ENCODE data around the gene SCUBE1. TPM values are rescaled to one million over a fixed set of nuclear protein-coding genes. Genes with fewer than 3 reads are reported as not detected.

SCUBE1 gene
- total RNA-seq, 1 donor from 2014 or later = 0.14 TPM

DNA sequence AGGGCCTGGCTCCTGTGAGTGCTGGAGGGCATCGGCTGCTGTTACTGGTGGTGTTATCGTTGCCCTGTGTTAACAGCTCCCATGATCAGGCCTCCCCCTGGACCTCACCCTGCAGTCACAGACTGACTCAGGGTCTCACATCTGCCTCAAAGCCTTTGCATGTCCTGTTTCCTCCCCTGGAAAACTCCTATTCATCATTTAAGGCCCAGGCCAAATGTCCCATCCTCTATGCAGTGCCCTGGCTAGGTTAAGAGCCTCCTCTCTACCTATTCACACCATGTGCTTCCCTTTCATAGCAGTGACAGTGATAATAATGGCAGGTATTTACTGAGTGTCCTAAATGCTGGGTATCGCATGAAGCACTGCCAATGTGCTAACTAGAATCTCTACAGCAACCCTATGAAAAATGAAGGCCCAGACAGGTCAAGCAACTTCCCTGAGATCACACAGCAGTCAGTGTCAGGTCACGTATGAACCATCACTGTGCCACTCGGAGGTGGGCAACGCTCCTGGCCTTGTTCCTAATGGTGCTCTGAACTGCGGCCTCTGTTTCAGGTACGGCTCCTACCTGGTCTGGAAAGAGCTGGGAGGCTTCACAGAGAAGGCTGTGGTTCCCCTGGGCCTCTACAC lies 182.6 kb downstream of the SCUBE1 start:
- no peak for DNase-seq
- Histone ChIP-seq H3K9me3 (replicated peaks) (no peaks in the 10 kb centered on the region), H3K36me3 (peaks cover 11% of the 10 kb centered on the region), H3K4me3 (no peak overlapping the region), H3K4me1 (peaks cover 52% of the 10 kb centered on the region), H3K27ac (replicated peaks) (no peak overlapping the region), H3K27me3 (ENCODE audit: low read depth) (no peaks in the 10 kb centered on the region)
- TF ChIP-seq, protein P1, sequence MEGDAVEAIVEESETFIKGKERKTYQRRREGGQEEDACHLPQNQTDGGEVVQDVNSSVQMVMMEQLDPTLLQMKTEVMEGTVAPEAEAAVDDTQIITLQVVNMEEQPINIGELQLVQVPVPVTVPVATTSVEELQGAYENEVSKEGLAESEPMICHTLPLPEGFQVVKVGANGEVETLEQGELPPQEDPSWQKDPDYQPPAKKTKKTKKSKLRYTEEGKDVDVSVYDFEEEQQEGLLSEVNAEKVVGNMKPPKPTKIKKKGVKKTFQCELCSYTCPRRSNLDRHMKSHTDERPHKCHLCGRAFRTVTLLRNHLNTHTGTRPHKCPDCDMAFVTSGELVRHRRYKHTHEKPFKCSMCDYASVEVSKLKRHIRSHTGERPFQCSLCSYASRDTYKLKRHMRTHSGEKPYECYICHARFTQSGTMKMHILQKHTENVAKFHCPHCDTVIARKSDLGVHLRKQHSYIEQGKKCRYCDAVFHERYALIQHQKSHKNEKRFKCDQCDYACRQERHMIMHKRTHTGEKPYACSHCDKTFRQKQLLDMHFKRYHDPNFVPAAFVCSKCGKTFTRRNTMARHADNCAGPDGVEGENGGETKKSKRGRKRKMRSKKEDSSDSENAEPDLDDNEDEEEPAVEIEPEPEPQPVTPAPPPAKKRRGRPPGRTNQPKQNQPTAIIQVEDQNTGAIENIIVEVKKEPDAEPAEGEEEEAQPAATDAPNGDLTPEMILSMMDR (IDR thresholded peaks at IDR 0.05; ENCODE audit: borderline replicate concordance) = no peak
- intact Hi-C loops (cut with micrococcal nuclease) = no loop called here

DNA sequence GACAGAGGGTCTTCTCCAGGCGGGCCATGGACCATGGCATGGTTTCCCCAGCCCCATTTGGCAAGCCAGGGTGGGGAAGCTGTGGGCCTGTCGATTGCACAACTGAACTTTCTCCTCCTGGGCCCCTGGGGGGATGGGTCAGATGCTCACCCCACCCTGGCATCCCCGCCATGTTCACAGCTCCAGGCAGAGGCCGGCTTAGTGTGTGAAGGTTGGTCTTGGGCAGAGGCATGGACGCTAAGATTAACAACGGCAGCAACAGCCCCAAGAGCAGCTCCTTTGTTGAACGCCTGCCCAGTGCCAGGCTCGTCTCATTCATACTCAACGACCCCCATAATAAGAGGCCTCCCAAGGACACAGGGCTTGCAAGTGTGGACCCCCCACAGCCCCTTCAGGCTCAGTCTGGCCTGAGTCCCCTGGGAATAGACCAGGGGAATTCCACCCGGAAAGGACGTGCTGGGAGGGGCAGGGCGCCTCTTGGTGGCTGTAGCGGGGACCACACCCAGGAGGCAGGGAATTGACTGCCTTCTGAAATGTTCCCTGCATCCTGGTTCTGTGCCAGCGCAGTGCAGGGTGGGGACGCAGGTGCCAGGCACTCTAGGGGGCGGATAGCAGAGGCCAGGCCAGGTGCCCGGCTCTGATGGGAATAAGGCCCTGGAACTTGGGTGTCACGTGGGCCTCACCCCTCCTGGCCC lies 183.5 kb downstream of the SCUBE1 start:
- DNase-seq = no peak
- intact Hi-C loops (cut with micrococcal nuclease) = no loop called here

DNA sequence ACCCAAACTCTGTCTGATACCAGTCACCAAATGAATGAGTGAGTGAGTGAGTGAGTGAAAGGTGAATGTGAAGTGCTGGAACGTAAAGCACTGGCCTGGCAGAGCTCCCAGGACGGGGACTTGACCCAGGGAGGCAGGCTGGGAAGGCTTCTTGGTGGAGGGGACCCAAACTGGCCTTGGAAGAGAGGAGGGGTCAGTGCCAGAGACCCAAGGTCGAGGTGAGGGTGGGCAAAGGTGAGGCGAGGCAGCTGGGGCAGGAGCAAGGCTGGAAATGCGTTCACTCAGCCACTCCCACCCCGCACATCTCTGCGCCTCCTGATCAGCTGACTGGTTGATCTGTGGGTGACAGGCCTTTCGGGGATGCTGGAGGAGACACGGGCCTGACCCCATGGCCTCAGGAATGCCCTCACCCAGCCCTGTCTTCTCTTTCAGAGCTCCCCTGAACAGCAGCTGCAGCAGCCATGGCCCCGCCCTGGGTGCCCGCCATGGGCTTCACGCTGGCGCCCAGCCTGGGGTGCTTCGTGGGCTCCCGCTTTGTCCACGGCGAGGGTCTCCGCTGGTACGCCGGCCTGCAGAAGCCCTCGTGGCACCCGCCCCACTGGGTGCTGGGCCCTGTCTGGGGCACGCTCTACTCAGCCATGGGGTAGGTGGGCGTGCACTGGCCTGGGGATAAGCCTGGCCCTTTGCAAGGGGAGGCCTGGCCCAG lies 184.2 kb downstream of the SCUBE1 start:
- Histone ChIP-seq H3K4me1 (peaks cover 46% of the 10 kb centered on the region), H3K27ac (replicated peaks) (no peak overlapping the region), H3K9me3 (replicated peaks) (no peaks in the 10 kb centered on the region), H3K4me3 (no peak overlapping the region), H3K27me3 (ENCODE audit: low read depth) (no peaks in the 10 kb centered on the region), H3K36me3 (peaks cover 11% of the 10 kb centered on the region)
- intact Hi-C loops (cut with micrococcal nuclease) = no loop called here
- DNase-seq = no peak
- TF ChIP-seq, protein P1 (IDR thresholded peaks at IDR 0.05; ENCODE audit: borderline replicate concordance) = no peak

More for the DNA sequence above, 183.5 kb downstream of the SCUBE1 start:
- no peak overlapping the region for H3K4me3 ChIP-seq
- peaks cover 47% of the 10 kb centered on the region for H3K4me1 ChIP-seq
- H3K9me3 ChIP-seq (replicated peaks) = no peaks in the 10 kb centered on the region
- H3K27ac ChIP-seq (replicated peaks) = no peak overlapping the region
- TF ChIP-seq, protein P1 (IDR thresholded peaks at IDR 0.05; ENCODE audit: borderline replicate concordance) = peak; percentile 42
- H3K36me3 ChIP-seq = peaks cover 11% of the 10 kb centered on the region
- H3K27me3 ChIP-seq (ENCODE audit: low read depth) = no peaks in the 10 kb centered on the region

DNA sequence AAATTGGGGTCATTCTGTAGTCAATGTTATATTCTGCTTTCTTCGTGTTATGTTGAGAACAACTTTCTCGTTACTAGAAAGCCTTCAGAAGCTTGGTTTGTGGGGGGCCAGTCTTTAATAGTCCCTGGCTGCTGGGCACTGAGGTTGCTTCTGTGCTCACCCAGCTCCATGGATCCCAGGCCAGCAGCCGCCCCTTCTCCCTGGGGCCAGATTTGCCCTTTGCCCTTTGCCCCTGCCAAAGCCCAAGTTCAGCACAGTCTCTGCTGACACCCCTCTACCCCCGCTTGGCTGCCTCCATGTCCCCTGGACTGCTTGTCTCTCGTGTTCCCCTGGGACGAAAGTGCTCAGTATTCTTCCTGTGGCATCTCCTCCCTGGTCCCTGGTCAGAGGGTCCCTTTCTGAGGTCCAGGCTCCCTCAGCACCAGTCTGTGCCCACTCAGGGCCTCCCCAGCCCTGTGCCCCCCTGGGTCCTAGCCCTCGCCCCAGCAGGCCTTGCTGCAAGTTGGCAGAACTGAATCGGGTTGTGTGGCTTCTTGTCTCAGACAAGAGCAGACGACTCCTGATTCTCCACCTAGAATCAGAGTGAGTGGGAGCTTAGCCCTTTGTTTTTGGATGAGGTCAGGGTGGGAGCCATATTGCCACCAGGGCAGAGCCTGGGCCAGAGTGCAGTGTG lies 185.2 kb downstream of the SCUBE1 start:
- peaks cover 11% of the 10 kb centered on the region for H3K36me3 ChIP-seq
- H3K27me3 ChIP-seq (ENCODE audit: low read depth) = no peaks in the 10 kb centered on the region
- no peaks in the 10 kb centered on the region for H3K9me3 ChIP-seq (replicated peaks)
- H3K4me1 ChIP-seq = peaks cover 43% of the 10 kb centered on the region
- peak overlapping the region; percentile 8 for H3K27ac ChIP-seq (replicated peaks)
- TF ChIP-seq, protein P1 (IDR thresholded peaks at IDR 0.05; ENCODE audit: borderline replicate concordance) = no peak
- no peak overlapping the region for H3K4me3 ChIP-seq
- intact Hi-C loops (cut with micrococcal nuclease) = no loop called here
- DNase-seq = no peak

DNA sequence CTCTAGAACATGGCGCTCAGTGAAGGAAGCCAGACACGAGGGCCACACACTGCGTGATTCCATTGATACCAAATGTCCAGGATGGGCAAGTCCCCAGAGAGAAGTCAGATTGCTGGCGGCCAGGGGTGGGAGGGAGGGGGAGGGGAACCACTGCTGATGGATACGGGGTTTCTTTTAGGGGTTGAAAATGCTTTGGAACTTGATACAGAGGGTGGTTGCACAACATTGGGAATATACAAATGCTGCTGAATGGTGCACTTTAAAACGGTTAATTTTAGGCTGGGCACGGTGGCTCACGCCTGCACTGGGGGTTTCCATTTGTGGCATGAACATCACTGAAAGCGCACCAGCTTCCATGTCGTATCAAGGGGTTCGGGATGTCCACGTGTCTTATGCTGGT lies 186.8 kb downstream of the SCUBE1 start:
- TF ChIP-seq, protein P1 (IDR thresholded peaks at IDR 0.05; ENCODE audit: borderline replicate concordance) = no peak
- intact Hi-C loops (cut with micrococcal nuclease) = no loop called here
- H3K4me1 ChIP-seq = peaks cover 54% of the 10 kb centered on the region
- no peak overlapping the region for H3K4me3 ChIP-seq
- peaks cover 5% of the 10 kb centered on the region for H3K36me3 ChIP-seq
- H3K27me3 ChIP-seq (ENCODE audit: low read depth) = no peaks in the 10 kb centered on the region
- H3K9me3 ChIP-seq (replicated peaks) = no peaks in the 10 kb centered on the region
- no peak overlapping the region for H3K27ac ChIP-seq (replicated peaks)
- no peak for DNase-seq
